HG03432 (cell line): ENCODE results near the gene ATP8B1.
"Not testable (repeated sequence)": the region's sequence is repeated elsewhere in the genome, so short reads cannot be mapped to it uniquely, and the experiment has no call there.

ENCODE experiments used
- ATAC-seq: cut with Tn5 transposase; IDR thresholded peaks from one replicate; pipeline ENCODE4 v1.9.1; 2021; ENCODE audit warnings: mild to moderate bottlenecking, moderate library complexity; ENCODE audit not compliant: unreplicated experiment

ATP8B1 gene

GRCh38 chr18:57803103-57803969 lies at the start of gene ATP8B1:
TSS of gene ATP8B1 (minus strand) at chr18:57803315. CDS start at chr18:57731807, 71,508 bp downstream.
- ATAC-seq: peak; percentile 73

- no peak for ATAC-seq
Observed at GRCh38 chr18:57850063-57850462, 46.9 kb upstream of the ATP8B1 start.

- ATAC-seq: not testable (repeated sequence)
Observed at GRCh38 chr18:57848374-57848773, 45.3 kb upstream of the ATP8B1 start.

DNA sequence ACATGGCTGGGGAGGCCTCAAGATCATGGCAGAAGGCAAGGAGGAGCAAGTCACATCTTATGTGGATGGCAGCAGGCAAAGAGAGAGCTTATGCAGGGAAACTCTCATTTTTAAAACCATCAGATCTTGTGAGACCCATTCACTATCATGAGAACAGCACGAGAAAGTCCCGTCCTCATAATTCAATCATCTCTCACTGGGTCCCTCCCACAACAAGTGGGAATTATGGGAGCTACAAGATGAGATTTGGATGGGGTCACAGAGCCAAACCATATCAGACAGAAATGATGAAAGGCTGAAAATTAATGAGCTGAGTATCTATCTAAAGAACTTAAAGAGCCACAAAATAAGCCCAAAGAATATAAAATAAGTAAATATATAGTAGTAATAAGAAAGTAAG lies 44.3 kb upstream of the ATP8B1 start:
- not testable (repeated sequence) for ATAC-seq

DNA sequence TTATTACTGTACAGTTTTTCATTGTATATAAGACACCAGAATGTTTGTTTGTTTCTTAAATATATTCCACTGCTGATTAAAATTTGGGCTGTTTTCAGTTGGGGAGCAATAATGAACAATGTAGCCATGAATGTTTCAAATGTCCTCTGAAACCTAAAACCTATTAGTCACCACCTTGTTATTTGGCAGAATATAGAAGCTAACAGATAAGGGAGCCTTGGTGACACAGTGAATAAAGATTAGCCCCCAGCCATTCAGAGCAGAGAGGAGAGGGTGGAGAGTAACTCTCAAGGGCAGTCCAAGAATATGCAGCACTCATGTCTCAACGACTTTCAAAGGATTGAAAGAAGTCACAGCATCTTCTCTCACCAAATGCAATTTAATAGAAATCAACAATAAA lies 43.1 kb upstream of the ATP8B1 start:
- no peak for ATAC-seq

DNA sequence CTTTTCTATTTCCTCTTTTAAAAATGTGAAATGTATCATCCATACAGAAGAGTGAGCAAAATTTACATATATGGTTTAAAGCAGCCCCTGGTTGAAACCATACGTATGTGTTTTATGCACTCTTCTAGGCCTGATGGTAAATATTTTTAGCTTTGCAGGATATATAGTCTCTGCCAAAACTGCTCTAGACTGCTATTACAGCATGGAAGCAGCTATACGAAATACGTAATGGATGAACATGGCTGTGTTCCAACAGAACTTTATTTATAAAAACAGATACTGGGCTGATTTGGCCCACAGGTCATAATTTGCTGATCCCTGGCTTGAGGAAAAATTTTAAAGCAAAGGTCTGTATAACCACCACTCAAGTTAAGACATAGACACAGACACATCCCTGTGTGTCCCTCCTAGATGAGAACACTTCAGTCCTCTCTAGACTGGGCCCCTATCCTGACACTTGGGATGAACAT lies 42.5 kb upstream of the ATP8B1 start:
- ATAC-seq: no peak

DNA sequence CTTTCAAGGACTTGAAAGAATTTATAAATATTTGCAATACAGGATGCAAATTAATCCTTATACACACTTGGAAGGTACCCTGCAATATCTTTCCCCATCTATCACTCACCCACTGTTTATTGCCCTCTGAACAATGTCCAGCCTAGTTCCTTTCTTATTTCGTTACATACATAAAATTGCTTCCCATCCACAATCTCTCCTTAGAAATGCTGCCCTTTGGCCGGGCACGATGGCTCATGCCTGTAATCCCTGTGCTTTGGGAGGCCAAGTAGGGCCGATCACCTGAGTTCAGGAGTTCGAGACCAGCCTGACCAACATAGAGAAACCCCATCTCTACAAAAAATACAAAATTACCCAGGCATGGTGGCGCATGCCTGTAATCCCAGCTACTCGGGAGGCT lies 41.2 kb upstream of the ATP8B1 start:
- ATAC-seq: no peak

- ATAC-seq: no peak
Observed at GRCh38 chr18:57843386-57843785, 40.3 kb upstream of the ATP8B1 start.

DNA sequence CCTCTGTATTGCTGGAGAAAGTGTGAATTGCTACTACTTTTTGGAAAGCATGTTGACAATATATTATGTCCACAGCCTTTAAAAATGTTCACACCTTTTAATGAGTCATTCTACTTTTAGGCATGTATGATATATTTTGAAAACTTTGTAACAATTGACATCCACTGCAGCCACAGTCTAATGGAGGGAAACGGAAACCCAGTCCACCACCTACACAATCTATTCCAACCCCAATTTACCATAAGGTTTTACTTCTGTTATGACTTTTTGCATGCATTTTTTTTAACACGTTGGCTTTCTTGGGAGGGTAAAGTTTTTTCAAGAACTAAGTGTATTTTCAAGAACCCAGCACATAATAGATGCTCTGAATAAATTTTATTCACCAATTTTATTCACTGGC lies 38.5 kb upstream of the ATP8B1 start:
- ATAC-seq: peak; percentile 49

- no peak for ATAC-seq
Observed at GRCh38 chr18:57839942-57840381, 36.8 kb upstream of the ATP8B1 start.

DNA sequence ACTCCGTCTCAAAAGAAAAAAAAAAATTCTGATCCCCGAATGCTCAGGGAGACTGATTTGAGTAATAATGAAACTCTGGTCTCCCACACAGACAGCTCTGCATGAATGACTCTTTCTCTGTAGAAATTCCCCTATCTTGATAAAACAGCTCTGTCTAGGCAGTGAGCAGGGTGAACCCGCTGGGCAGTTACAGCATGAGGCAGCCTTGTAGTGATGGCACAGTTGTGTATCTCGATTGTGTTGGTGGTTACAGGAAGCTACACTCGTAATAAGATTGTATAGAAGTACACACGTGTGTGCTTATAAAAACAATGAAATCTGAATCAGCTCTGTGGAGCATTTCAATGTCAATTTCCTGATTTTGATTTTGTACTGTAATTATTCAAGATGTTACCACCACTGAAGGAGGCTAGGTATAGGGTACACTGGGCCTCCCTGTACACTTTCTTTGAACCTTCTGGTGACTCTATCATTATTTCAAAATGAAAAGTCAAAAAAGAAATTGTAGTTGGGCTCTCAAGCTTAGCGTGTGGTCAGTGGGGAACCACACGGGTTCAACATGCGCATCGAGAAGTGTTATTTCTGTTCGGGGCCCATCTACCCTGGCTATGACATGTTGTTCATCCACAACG lies 34.9 kb upstream of the ATP8B1 start:
- ATAC-seq: peak; percentile 85

DNA sequence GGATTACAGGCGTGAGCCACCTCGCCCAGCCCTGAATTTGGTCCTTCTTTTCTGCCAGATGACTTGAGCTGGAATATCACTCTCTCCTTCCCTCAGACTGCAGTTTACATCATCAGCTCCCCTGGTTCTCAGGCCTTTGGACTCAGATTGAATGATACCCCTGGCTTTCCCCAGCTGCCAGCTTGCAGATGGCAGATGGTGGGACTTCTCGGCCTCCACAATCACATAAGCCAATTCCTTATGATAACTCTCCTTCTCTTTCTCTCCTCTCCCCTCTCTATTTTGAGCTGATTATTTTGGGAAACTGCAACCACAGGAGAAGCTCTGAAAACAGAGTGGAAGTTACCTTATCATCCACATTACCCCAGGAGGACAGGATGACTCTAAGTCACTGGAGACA lies 33.4 kb upstream of the ATP8B1 start:
- ATAC-seq: no peak

- ATAC-seq: no peak
Observed at GRCh38 chr18:57835904-57836303, 32.8 kb upstream of the ATP8B1 start.

GRCh38 chr18:57834616-57835015 lies 31.5 kb upstream of the ATP8B1 start:
- no peak for ATAC-seq

DNA sequence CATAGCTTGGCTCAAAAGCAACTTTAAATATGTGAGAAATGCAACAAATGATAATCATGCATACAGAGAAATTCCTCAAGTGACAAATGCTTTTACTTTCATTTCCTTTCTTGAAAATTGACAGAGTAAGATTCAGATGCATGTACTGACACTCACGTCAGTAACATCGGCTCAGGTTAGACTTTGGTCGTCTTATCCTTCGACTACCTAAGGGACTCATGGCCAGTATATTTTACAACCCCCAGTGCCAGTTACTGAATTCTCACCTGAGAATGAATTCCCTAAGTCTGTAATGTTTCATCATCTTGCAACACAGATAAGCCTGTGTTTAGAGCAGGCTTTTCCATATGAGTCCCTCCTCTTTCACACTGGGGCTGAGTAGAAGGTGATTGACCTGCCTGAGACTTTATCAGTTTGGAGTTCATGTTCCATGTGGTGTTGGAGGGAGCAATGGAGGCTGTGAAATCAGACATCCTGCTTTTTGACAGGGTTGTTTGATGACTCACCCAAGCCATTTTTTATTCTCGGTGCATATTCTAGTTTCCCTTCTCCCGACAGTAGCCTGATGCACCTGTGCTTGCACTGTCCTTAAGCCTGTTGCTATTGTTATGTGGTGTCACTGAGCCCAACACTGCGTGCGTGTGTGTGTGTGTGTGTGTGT lies 30.5 kb upstream of the ATP8B1 start:
- ATAC-seq: peak; percentile 45

DNA sequence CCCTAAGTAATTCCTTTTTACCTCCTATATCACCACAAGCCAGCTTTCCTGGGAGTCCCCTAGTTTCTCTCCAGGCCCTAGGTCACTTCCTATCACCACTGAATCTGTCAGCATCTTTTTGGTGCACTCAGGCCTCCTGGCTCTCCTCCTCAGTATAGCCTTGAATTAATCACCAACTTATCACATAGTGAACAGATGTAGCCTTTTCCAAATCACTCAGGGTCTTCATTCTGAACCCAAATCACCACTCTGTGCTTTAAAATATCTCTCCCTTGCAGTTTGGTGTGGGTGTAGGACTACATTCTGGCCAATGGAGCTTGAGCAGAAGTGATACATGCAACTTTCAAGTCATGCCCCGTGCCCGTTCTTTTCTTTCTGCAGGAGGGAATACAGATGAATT lies 29.6 kb upstream of the ATP8B1 start:
- no peak for ATAC-seq

- no peak for ATAC-seq
Observed at GRCh38 chr18:57831597-57832377, 28.7 kb upstream of the ATP8B1 start.

- ATAC-seq: no peak
Observed at GRCh38 chr18:57827646-57828045, 24.5 kb upstream of the ATP8B1 start.

DNA sequence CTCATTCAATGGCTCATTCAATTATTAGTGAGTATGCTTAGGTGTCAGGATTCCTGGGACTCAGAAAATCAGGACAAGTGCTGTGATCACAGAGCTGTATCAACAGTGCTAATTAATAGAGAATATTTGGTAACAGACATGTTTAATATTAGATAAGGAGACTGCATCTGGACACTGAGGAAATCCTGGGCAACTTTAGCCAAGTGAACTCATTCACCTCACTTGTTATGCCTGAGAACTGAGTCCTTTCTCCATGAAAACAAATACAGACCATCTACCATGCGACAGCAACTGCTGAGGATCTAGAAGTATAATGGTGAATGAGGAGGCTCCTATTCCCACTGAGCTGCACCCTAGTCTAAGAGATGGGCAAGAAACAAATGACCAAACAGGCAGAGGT lies 23.1 kb upstream of the ATP8B1 start:
- ATAC-seq: no peak

GRCh38 chr18:57820583-57820982 lies 17.5 kb upstream of the ATP8B1 start:
- ATAC-seq: not testable (repeated sequence)
